GM23248 (cell line): ENCODE measurements around the gene MAGI1. TPM values are rescaled to one million over a fixed set of nuclear protein-coding genes. Genes with fewer than 3 reads are reported as not detected.

ENCODE experiments used
- DNase-seq: peaks from one replicate; pipeline ENCODE4 v3.0.0-alpha.2; 2015
- H2AFZ ChIP-seq: fragments of 200-600 bp; sonication (generic); 2 replicates; pipeline ENCODE4 v1.6.1; 2016; ENCODE audit warnings: antibody characterized with exemption
- H3F3A ChIP-seq: fragments of 200-600 bp; sonication (generic); 2 replicates; pipeline ENCODE4 v1.6.1; 2016; ENCODE audit warnings: mild to moderate bottlenecking, antibody characterized with exemption, mixed run types; ENCODE audit not compliant: insufficient read depth
- H3K27ac ChIP-seq: fragments of 200-600 bp; sonication (generic); 2 replicates; pipeline ENCODE4 v1.5.1; 2016; ENCODE audit warnings: mild to moderate bottlenecking
- H3K27me3 ChIP-seq: fragments of 200-600 bp; sonication (generic); replicated peaks from 2 replicates; pipeline ENCODE4 v1.6.1; 2016; ENCODE audit warnings: mild to moderate bottlenecking; ENCODE audit not compliant: insufficient read depth
- H3K36me3 ChIP-seq: fragments of 200-600 bp; sonication (generic); 2 replicates; pipeline ENCODE4 v1.6.1; 2016; ENCODE audit warnings: low read depth, mild to moderate bottlenecking
- H3K4me1 ChIP-seq: fragments of 200-600 bp; sonication (generic); 2 replicates; pipeline ENCODE4 v1.6.1; 2016; ENCODE audit warnings: mild to moderate bottlenecking; ENCODE audit not compliant: insufficient read depth
- H3K4me2 ChIP-seq: fragments of 200-600 bp; sonication (generic); one replicate; pipeline ENCODE4 v1.6.1; 2016; ENCODE audit warnings: mild to moderate bottlenecking; ENCODE audit not compliant: unreplicated experiment
- H3K4me3 ChIP-seq: fragments of 200-600 bp; sonication (generic); 2 replicates; pipeline ENCODE4 v1.5.1; 2016; ENCODE audit warnings: mild to moderate bottlenecking
- H3K79me2 ChIP-seq: fragments of 200-600 bp; sonication (generic); 2 replicates; pipeline ENCODE4 v1.6.1; 2016; ENCODE audit warnings: mild to moderate bottlenecking; ENCODE audit not compliant: insufficient read depth
- H3K9ac ChIP-seq: fragments of 200-600 bp; sonication (generic); 2 replicates; pipeline ENCODE4 v1.6.1; 2016; ENCODE audit warnings: mild to moderate bottlenecking
- H3K9me2 ChIP-seq: fragments of 200-600 bp; sonication (generic); 2 replicates; pipeline ENCODE4 v1.6.1; 2016; ENCODE audit warnings: mixed run types, mild to moderate bottlenecking, moderate library complexity; ENCODE audit not compliant: insufficient read depth
- H3K9me3 ChIP-seq: fragments of 200-600 bp; sonication (generic); one replicate; pipeline ENCODE4 v1.6.1; 2017; ENCODE audit warnings: low read depth
- H4K20me1 ChIP-seq: fragments of 200-600 bp; sonication (generic); 2 replicates; pipeline ENCODE4 v1.6.0; 2016; ENCODE audit not compliant: insufficient read depth
- EZH2 ChIP-seq: fragments of 200-600 bp; sonication (generic); IDR thresholded peaks from 2 replicates; pipeline ENCODE4 v1.6.1; 2018; ENCODE audit warnings: antibody characterized with exemption, mild to moderate bottlenecking; ENCODE audit not compliant: insufficient read depth, poor library complexity, severe bottlenecking
- EZH2phosphoT487 ChIP-seq: fragments of 200-600 bp; sonication (generic); IDR thresholded peaks from 2 replicates; pipeline ENCODE4 v1.6.1; 2018; ENCODE audit warnings: antibody characterized with exemption, moderate library complexity, mild to moderate bottlenecking, low read depth; ENCODE audit not compliant: insufficient read depth
- WGBS, 2 experiments: methylation state at CpG; one replicate each; pipeline ENCODE4 v1.1.6; 2015 to 2017; ENCODE audit warnings: low lambda C conversion rate in 2 of 2, low coverage in 1 of 2; ENCODE audit errors: missing lambda C conversion rate in 2 of 2; 5-methylcytosine and 5-hydroxymethylcytosine counted together
- in situ Hi-C: fragments of 300-500 bp; cut with MboI; formaldehyde crosslinking; loops from 2 replicates; pipeline ENCODE4 v1.15.0; 2020
- polyA plus RNA-seq: library from polyadenylated mRNA; unstranded; fragments of >200 nt; fragmentation: Nextera tagmentation; extraction: Ambion mirVana; gene quantifications from 2 replicates; pipeline ENCODE4 v1.2.1, GENCODE V29; 2016
- total RNA-seq: library from RNA; depleted of rRNA; stranded (reverse); fragments of >200 nt; shearing (Covaris generic); gene quantifications from 2 replicates; pipeline ENCODE4 v1.2.3, GENCODE V29; 2014

Gene MAGI1
- total and polyA plus RNA-seq, 2 experiments from 2014 or later, result 7.3 to 13.8 TPM

DNA sequence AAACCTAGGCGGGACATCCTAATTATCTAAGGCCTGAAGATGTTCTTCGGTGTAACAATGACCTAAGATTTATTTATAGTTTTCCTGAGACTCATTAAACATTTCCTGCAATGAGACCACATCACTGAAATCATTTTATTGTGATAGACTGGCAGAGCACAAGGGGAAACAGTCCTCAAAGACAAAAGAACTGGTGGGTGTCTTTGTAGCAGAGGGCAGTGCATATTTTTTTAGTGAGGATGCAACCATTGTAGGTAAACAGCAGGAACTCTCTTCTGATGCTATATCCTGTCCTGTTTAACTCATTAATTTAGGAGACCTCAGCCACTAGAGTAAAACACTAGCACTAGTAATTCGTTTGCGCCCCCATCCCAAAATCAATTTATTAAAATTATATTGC, 100.0 kb downstream of the MAGI1 start:
- no peaks in the 10 kb centered on the region for H4K20me1 ChIP-seq
- H3K4me3 ChIP-seq, result peak overlapping the region; percentile 48; the same call in 1 of the 2 replicates
- WGBS, 2 experiments, result 86 to 88% methylated on average over 4 of the region's 4 CpGs
- no peaks in the 10 kb centered on the region for H3K27me3 ChIP-seq
- peak overlapping the region; percentile 54; the same call in 1 of the 2 replicates for H3K9ac ChIP-seq
- no peak for DNase-seq
- in situ Hi-C loops, result no loop called here
- H3K27ac ChIP-seq, result peak overlapping the region; percentile 80
- peaks cover 26% of the 10 kb centered on the region for H3K4me1 ChIP-seq
- H2AFZ ChIP-seq, result no peak overlapping the region
- TF ChIP-seq EZH2 (no peak), EZH2phosphoT487 (no peak)
- no peaks in the 10 kb centered on the region for H3K9me2 ChIP-seq
- H3K9me3 ChIP-seq, result no peaks in the 10 kb centered on the region
- peak overlapping the region; percentile 74 for H3K4me2 ChIP-seq
- H3K79me2 ChIP-seq, result peaks cover 69% of the 10 kb centered on the region
- peaks cover 25% of the 10 kb centered on the region for H3F3A ChIP-seq
- no peaks in the 10 kb centered on the region for H3K36me3 ChIP-seq

DNA sequence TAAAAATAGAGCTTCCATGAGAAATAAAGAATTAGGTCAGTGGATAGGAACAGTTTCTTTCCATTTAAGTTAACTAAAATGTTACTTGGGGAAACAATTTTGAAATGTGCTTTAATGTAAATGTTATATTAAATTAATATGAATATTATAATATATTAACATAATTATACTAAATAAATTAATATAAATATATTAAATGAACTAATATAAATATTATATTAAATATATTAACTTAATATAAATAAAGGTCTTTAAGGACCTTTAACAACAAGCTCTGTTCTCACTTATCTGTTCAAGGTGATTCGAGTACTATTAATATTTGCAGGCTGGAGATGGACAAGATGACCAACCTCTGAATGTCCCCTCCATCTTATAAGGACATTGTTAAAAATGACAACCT, 100.6 kb downstream of the MAGI1 start:
- Histone ChIP-seq H3F3A (peaks cover 25% of the 10 kb centered on the region), H3K9me3 (no peaks in the 10 kb centered on the region), H3K79me2 (peaks cover 69% of the 10 kb centered on the region), H4K20me1 (no peaks in the 10 kb centered on the region), H3K27me3 (no peaks in the 10 kb centered on the region), H3K9me2 (no peaks in the 10 kb centered on the region), H3K4me3 (no peak overlapping the region), H3K4me2 (peak overlapping the region; percentile 74), H2AFZ (no peak overlapping the region), H3K9ac (no peak overlapping the region), H3K36me3 (no peaks in the 10 kb centered on the region), H3K4me1 (peaks cover 26% of the 10 kb centered on the region), H3K27ac (no peak overlapping the region)
- no peak for DNase-seq
- 98 to 100% methylated on average over 1 of the region's 1 CpG for WGBS, 2 experiments
- TF ChIP-seq EZH2phosphoT487 (no peak), EZH2 (no peak)
- in situ Hi-C loops, result no loop called here

DNA sequence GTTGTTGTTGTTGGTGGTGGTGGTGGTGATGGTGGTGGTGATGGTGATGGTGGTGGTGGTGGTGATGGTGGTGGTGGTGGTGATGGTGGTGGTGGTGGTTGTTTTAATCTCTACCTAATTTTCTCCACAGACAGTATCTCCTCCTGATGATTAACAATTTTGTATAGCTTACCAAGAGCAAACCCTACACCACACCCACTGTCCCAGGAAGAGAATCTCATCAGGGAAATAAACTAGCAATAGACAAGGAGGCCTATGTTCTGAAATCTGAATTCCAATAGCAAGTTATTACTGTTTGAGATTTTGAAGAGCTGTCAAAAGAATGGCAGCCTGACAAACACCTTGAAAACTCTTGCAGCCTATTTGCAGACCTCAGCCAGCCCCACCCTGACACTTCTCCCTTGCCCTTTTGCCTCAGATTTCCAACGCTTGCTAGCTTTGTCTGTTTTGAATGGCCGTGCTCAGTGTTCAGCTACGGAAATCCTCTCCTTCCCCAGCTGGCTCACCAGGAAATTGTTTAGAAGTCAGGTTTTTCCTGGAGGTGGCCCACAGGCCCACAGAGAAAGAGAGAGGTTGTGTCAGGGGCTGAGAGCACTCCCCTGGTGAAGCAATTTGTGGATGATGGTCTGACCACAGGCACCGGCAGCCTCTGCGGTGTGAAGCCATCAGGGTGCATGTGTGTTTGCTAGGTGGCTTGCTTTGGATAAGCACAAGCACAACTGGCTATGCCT, 101.6 kb downstream of the MAGI1 start:
- no peak for DNase-seq
- Histone ChIP-seq H3K4me2 (no peak overlapping the region), H2AFZ (no peak overlapping the region), H3K9ac (no peak overlapping the region), H3K9me2 (no peaks in the 10 kb centered on the region), H3K9me3 (no peaks in the 10 kb centered on the region), H3K4me3 (no peak overlapping the region), H3K27me3 (no peaks in the 10 kb centered on the region), H3F3A (peaks cover 25% of the 10 kb centered on the region), H3K36me3 (no peaks in the 10 kb centered on the region), H3K79me2 (peaks cover 69% of the 10 kb centered on the region), H3K4me1 (peaks cover 26% of the 10 kb centered on the region), H4K20me1 (no peaks in the 10 kb centered on the region), H3K27ac (no peak overlapping the region)
- in situ Hi-C loops, result no loop called here
- TF ChIP-seq EZH2phosphoT487 (no peak), EZH2 (no peak)
- WGBS, 2 experiments, result 94 to 98% methylated on average over 5 of the region's 5 CpGs

DNA sequence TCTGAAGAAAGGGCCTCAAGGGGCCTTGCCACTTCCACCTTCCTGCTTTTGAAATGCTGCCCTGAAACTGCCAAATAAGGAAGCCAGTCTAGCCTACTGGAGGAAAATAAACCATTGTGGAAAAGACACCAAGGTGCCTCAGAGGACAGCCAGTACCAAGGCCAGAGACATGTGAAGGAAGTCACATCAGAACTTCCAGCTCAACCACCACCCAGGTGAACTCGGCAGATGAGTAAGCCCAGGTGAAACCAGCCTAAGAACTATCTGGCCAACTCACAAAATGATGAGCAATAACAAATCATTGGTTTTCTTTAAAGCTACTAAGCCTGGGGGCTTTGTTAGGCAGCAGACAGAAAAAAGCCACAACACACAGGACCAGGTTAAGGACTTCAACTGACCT, 103.0 kb downstream of the MAGI1 start:
- no peaks in the 10 kb centered on the region for H3K9me2 ChIP-seq
- H3K9ac ChIP-seq, result no peak overlapping the region
- DNase-seq, result no peak
- H3K27ac ChIP-seq, result no peak overlapping the region
- H3K4me3 ChIP-seq, result no peak overlapping the region
- no peaks in the 10 kb centered on the region for H3K27me3 ChIP-seq
- peaks cover 67% of the 10 kb centered on the region for H3K79me2 ChIP-seq
- H3K36me3 ChIP-seq, result no peaks in the 10 kb centered on the region
- in situ Hi-C loops, result no loop called here
- no peaks in the 10 kb centered on the region for H3K9me3 ChIP-seq
- H3K4me1 ChIP-seq, result peaks cover 25% of the 10 kb centered on the region
- H2AFZ ChIP-seq, result no peak overlapping the region
- H3K4me2 ChIP-seq, result no peak overlapping the region
- H3F3A ChIP-seq, result peaks cover 24% of the 10 kb centered on the region
- 93 to 100% methylated on average over 1 of the region's 1 CpG for WGBS, 2 experiments
- H4K20me1 ChIP-seq, result 0 out of 2 replicates have a peak, but pooled peaks cover 3% of the 10 kb centered on the region
- TF ChIP-seq EZH2phosphoT487 (no peak), EZH2 (no peak)
